Inflammatory macrophage (primary cell): ENCODE data around the gene APLNR.
A peak's percentile ranks its signal among the peaks of the same experiment; 100 is the strongest.
"Not testable (repeated sequence)": the region's sequence is repeated elsewhere in the genome, so short reads cannot be mapped to it uniquely, and the experiment has no call there.

Experiments used
- DNase-seq, 2 donors: peaks; one replicate each; pipeline ENCODE4 v3.0.0-alpha.2; 2020 to 2022
- total RNA-seq, 18 experiments: gene quantifications; one replicate each; lab custom pipeline; 2026; ENCODE audit warnings: mixed read lengths in 6 of 18, inconsistent platforms in 2 of 18; lab: John Stamatoyannopoulos, UW

The APLNR gene
- 0 to 0.89 (median 0) reads per million in 18 experiments for total RNA-seq

GRCh38 chr11:57237204-57237681, at the start of gene APLNR:
TSS of gene APLNR (minus strand) at chr11:57237250. CDS start at chr11:57237004, 246 bp downstream.
- no peak for DNase-seq

GRCh38 chr11:57283231-57283990, 46.4 kb upstream of the APLNR start:
- DNase-seq, result no peak

GRCh38 chr11:57281546-57281945, 44.5 kb upstream of the APLNR start:
- DNase-seq, result not testable (repeated sequence)

GRCh38 chr11:57279116-57279515, 42.1 kb upstream of the APLNR start:
- DNase-seq, result no peak

- DNase-seq, result no peak
Observed at GRCh38 chr11:57278721-57279095, 41.7 kb upstream of the APLNR start.

GRCh38 chr11:57277845-57278720, 41.0 kb upstream of the APLNR start:
- DNase-seq, result peak; percentile 78 to 81

- DNase-seq, result peak; percentile 4 to 33
Observed at GRCh38 chr11:57276971-57277675, 40.1 kb upstream of the APLNR start.

GRCh38 chr11:57276169-57276970, 39.3 kb upstream of the APLNR start:
- DNase-seq, result no peak

GRCh38 chr11:57275582-57275981, 38.5 kb upstream of the APLNR start:
- DNase-seq, result no peak

GRCh38 chr11:57274904-57275498, 38.0 kb upstream of the APLNR start:
- DNase-seq, result no peak

- no peak for DNase-seq
Observed at GRCh38 chr11:57273448-57274058, 36.5 kb upstream of the APLNR start.

- no peak for DNase-seq
Observed at GRCh38 chr11:57269571-57270021, 32.5 kb upstream of the APLNR start.

GRCh38 chr11:57266157-57266556, 29.1 kb upstream of the APLNR start:
- no peak for DNase-seq

GRCh38 chr11:57263351-57263750, 26.3 kb upstream of the APLNR start:
- DNase-seq, result no peak

- no peak for DNase-seq
Observed at GRCh38 chr11:57262157-57262556, 25.1 kb upstream of the APLNR start.

GRCh38 chr11:57260937-57261783, 24.1 kb upstream of the APLNR start:
- DNase-seq, result no peak

- no peak for DNase-seq
Observed at GRCh38 chr11:57256119-57256518, 19.1 kb upstream of the APLNR start.

GRCh38 chr11:57255618-57256017, 18.6 kb upstream of the APLNR start:
- DNase-seq, result no peak

- no peak for DNase-seq
Observed at GRCh38 chr11:57254631-57255030, 17.6 kb upstream of the APLNR start.

GRCh38 chr11:57251491-57252104, 14.5 kb upstream of the APLNR start:
- DNase-seq, result no peak
